Skeletal muscle tissue (tissue), 4 donors: ENCODE results near the gene MAGED1. TPM values are rescaled to one million over a fixed set of nuclear protein-coding genes. Genes with fewer than 3 reads are reported as not detected.

Experiments
- H3K27ac ChIP-seq: one replicate; pipeline ENCODE4 v1.7.0; 2013; ENCODE audit warnings: mild to moderate bottlenecking, low read depth, low read length, inconsistent platforms
- H3K27me3 ChIP-seq, 3 donors: one replicate each; pipeline ENCODE4 v1.7.0; 2013; ENCODE audit warnings: low read length in 3 of 3; ENCODE audit not compliant: control insufficient read depth in 3 of 3, insufficient read depth in 3 of 3
- H3K36me3 ChIP-seq, 3 donors: one replicate each; pipeline ENCODE4 v1.7.0; 2013; ENCODE audit warnings: low read length in 3 of 3; ENCODE audit not compliant: control insufficient read depth in 3 of 3, insufficient read depth in 3 of 3
- H3K4me1 ChIP-seq, 3 donors: one replicate each; pipeline ENCODE4 v1.7.0; 2013; ENCODE audit warnings: low read length in 3 of 3, mild to moderate bottlenecking in 3 of 3; ENCODE audit not compliant: control insufficient read depth in 3 of 3, insufficient read depth in 3 of 3
- H3K4me3 ChIP-seq, 3 donors: one replicate each; pipeline ENCODE4 v1.7.0; 2013; ENCODE audit warnings: low read length in 3 of 3
- H3K9ac ChIP-seq, 3 donors: one replicate each; pipeline ENCODE4 v1.7.0; 2013; ENCODE audit warnings: low read length in 3 of 3, mild to moderate bottlenecking in 3 of 3, moderate library complexity in 2 of 3, low read depth in 1 of 3
- H3K9me3 ChIP-seq, 3 donors: one replicate each; pipeline ENCODE4 v1.7.0; 2013; ENCODE audit warnings: low read length in 3 of 3; ENCODE audit not compliant: control insufficient read depth in 3 of 3
- total RNA-seq: library from RNA; depleted of rRNA; stranded (reverse); fragments of >200 nt; gene quantifications from one replicate; pipeline ENCODE4 v1.2.3, GENCODE V29; 2014
- donor health status: Osteomylitis.

The MAGED1 gene
- total RNA-seq: 89.2 TPM

DNA sequence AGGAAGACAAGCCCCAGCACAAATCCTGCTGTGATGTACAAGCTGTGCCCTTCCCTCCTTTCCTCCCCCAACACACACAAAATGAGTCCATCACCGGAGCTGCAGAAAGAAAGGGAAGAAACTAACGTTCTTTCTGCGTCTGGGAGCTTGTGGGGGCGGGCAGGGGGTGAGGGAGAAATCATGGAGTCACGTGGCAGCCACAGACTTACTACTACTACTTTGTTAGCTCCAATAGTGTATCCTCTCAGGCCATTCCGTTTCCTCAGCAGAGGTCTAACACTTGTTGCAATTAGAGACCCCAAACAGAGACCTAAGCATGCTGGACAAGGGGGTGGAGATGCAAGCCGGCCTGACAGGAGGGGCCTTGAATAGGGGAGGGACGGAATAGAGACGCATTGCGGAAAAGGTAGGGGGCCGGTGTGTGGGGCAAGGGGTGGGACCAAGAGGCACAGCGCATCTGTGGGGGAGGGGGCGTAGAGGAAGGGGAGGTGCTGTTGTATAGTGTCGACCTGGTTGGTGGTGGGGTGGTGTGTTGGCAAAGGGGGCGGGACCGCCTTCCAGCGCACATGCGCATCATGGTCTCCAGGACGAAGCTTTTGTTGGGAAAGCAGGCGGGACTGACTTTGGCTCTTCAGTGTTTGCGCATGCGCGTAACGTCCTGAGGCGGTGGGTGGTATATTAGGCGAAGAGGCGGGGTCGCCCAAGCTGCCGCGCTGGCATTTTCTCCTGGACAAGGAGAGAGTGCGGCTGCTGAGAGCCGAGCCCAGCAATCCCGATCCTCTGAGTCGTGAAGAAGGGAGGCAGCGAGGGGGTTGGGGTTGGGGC is at the start of gene MAGED1:
Gene MAGED1 (plus strand): TSS at position 703 of the 825 bp plus-strand sequence. CDS start 682 bp downstream, outside the sequence.
- Histone ChIP-seq H3K9ac (peak within 1 kb of the TSS; percentile 77 to 78 (median 78)), H3K4me1 (peaks cover 4 to 16% (median 7%) of the 10 kb centered on the region in 3 donors), H3K36me3 (peaks cover 10 to 13% (median 10%) of the 10 kb centered on the region in 3 donors), H3K27ac (peak within 1 kb of the TSS; percentile 69), H3K4me3 (peak within 1 kb of the TSS; percentile 76 to 77 (median 77)), H3K9me3 (no peaks in the 10 kb centered on the region), H3K27me3 (no peaks in the 10 kb centered on the region)

GRCh38 chrX:51847463-51847862 is 46.0 kb upstream of the MAGED1 start:
- H3K27ac ChIP-seq: no peak overlapping the region
- H3K9me3 ChIP-seq: no peaks in the 10 kb centered on the region
- H3K27me3 ChIP-seq: no peaks in the 10 kb centered on the region
- H3K36me3 ChIP-seq: peaks cover 0 to 2% (median 2%) of the 10 kb centered on the region in 3 donors
- no peak overlapping the region for H3K4me3 ChIP-seq
- no peaks in the 10 kb centered on the region for H3K4me1 ChIP-seq
- H3K9ac ChIP-seq: no peak overlapping the region

DNA sequence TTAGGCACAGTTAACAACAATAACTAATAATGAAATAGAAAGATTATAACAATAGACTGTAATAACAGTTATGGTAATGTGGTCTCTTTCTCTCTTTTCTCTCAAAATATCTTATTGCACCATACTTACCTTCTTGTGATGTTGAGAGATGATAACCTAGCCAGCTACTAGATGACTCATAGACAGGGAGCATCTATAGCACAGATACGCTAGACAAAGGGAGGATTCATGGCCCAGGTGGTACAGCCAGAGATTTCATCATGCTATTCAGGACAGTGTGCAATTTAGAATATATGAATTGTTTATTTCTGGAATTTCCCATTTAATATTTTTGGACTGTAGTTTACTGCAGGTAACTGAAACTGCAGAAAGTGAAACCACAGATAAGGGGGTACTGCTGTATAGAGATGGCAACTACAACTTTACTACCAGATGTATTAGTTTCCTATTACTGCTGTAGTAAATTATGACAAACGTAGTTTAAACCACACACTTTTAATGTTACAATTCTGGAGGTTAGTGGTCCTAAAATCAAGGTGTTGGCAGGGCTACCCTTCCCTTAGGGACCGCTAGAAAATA is 41.8 kb upstream of the MAGED1 start:
- no peaks in the 10 kb centered on the region for H3K27me3 ChIP-seq
- H3K27ac ChIP-seq: no peak overlapping the region
- H3K4me3 ChIP-seq: no peak overlapping the region
- H3K9ac ChIP-seq: no peak overlapping the region
- no peaks in the 10 kb centered on the region for H3K4me1 ChIP-seq
- H3K36me3 ChIP-seq: no peaks in the 10 kb centered on the region
- no peaks in the 10 kb centered on the region for H3K9me3 ChIP-seq

- Histone ChIP-seq H3K9me3 (no peaks in the 10 kb centered on the region), H3K27ac (no peak overlapping the region), H3K27me3 (no peaks in the 10 kb centered on the region), H3K4me3 (no peak overlapping the region), H3K9ac (no peak overlapping the region), H3K4me1 (no peaks in the 10 kb centered on the region), H3K36me3 (no peaks in the 10 kb centered on the region)
Measured at GRCh38 chrX:51852096-51852495, 41.3 kb upstream of the MAGED1 start.

- no peaks in the 10 kb centered on the region for H3K4me1 ChIP-seq
- no peak overlapping the region for H3K27ac ChIP-seq
- H3K27me3 ChIP-seq: no peaks in the 10 kb centered on the region
- no peak overlapping the region for H3K9ac ChIP-seq
- no peaks in the 10 kb centered on the region for H3K9me3 ChIP-seq
- no peaks in the 10 kb centered on the region for H3K36me3 ChIP-seq
- H3K4me3 ChIP-seq: no peak overlapping the region
Measured at GRCh38 chrX:51852621-51853020, 40.8 kb upstream of the MAGED1 start.

GRCh38 chrX:51853251-51853650 is 40.2 kb upstream of the MAGED1 start:
- no peak overlapping the region for H3K27ac ChIP-seq
- no peak overlapping the region for H3K9ac ChIP-seq
- H3K9me3 ChIP-seq: no peaks in the 10 kb centered on the region
- no peaks in the 10 kb centered on the region for H3K4me1 ChIP-seq
- no peaks in the 10 kb centered on the region for H3K27me3 ChIP-seq
- H3K36me3 ChIP-seq: no peaks in the 10 kb centered on the region
- no peak overlapping the region for H3K4me3 ChIP-seq

- no peak overlapping the region for H3K4me3 ChIP-seq
- no peak overlapping the region for H3K9ac ChIP-seq
- no peak overlapping the region for H3K27ac ChIP-seq
- no peaks in the 10 kb centered on the region for H3K27me3 ChIP-seq
- H3K4me1 ChIP-seq: no peaks in the 10 kb centered on the region
- H3K9me3 ChIP-seq: no peaks in the 10 kb centered on the region
- H3K36me3 ChIP-seq: no peaks in the 10 kb centered on the region
Measured at GRCh38 chrX:51855698-51856097, 37.7 kb upstream of the MAGED1 start.

DNA sequence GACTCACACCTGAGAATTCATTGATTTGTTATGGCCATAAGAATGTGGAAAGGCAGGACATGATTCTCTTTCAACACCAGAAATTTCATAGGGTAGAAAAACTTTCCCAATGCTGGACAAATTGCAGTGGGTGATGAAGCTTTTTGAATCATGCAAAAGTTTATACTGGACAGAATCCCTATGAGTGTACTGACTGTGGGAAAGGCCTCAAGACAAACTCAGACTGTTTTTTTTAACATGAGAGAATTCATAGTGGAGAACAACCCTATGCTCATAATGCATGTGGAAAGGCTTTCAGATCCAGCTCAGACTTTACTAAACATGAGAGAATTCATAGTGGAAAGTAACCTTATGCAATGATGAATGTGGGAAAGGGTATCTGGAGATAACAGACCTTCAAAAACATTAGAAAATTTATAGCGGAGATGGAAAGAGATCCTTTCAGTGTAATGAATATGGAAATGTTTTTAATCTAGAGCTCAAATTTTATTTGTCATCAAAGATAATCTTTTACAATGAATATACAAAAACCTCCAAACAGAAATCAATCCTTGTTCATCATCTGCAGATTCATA is 36.2 kb upstream of the MAGED1 start:
- Histone ChIP-seq H3K27me3 (no peaks in the 10 kb centered on the region), H3K4me1 (no peaks in the 10 kb centered on the region), H3K36me3 (no peaks in the 10 kb centered on the region), H3K9me3 (no peaks in the 10 kb centered on the region), H3K4me3 (no peak overlapping the region), H3K9ac (no peak overlapping the region), H3K27ac (no peak overlapping the region)

- H3K27me3 ChIP-seq: no peaks in the 10 kb centered on the region
Measured at GRCh38 chrX:51860679-51861078, 32.7 kb upstream of the MAGED1 start.

DNA sequence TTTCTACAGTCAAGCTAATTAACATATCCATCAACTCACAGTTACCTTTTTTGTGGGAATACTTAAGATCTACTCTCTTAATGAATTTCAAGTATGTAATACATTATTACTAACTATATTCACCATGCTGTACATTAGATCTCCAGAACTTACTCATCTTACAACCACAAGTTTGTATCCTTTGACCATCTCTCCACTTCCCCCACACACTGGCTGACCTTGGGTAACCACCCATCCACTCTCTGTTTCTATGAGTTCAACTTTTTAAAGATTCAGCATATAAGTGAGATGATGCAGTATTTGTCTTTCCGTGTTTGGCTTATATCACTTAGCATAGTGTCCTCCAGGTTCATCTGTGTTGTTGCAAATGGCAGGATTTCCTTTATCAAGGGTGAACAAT is 30.5 kb upstream of the MAGED1 start:
- Histone ChIP-seq H3K27me3 (no peaks in the 10 kb centered on the region), H3K36me3 (no peaks in the 10 kb centered on the region), H3K9ac (no peak overlapping the region), H3K4me3 (no peak overlapping the region), H3K9me3 (no peaks in the 10 kb centered on the region), H3K4me1 (peaks cover 0 to 2% (median 0%) of the 10 kb centered on the region in 3 donors), H3K27ac (no peak overlapping the region)

More at GRCh38 chrX:51860679-51861078, 32.7 kb upstream of the MAGED1 start:
- Histone ChIP-seq H3K4me3 (no peak overlapping the region), H3K9ac (no peak overlapping the region), H3K27ac (no peak overlapping the region), H3K4me1 (no peaks in the 10 kb centered on the region), H3K36me3 (no peaks in the 10 kb centered on the region), H3K9me3 (no peaks in the 10 kb centered on the region)
